ENCODE measurements around the gene CD82. TPM values are rescaled to one million over a fixed set of nuclear protein-coding genes. Genes with fewer than 3 reads are reported as not detected.

Gene CD82
- total RNA-seq, 1 experiment from 2014 or later: 26.1 TPM

GRCh38 chr11:44624761-44625221, 59.3 kb downstream of the CD82 start:
- ChIA-PET CTCF (no interaction called here), POLR2A (no interaction called here)
- Histone ChIP-seq H3K36me3 (ENCODE audit: control insufficient read depth, insufficient read depth, low read length) (no peaks in the 10 kb centered on the region), H3K27ac (ENCODE audit: low read length) (no peak overlapping the region), H3K4me3 (ENCODE audit: low read depth in 2 of 2, low read length in 2 of 2) (no peak overlapping the region), H3K27me3 (ENCODE audit: control insufficient read depth, insufficient read depth, low read length) (peaks cover 1% of the 10 kb centered on the region), H3K9me3 (ENCODE audit: control insufficient read depth, insufficient read depth, low read depth, low read length) (no peaks in the 10 kb centered on the region), H3K4me1 (ENCODE audit: control insufficient read depth, insufficient read depth, low read length) (no peaks in the 10 kb centered on the region)
- TF ChIP-seq REST (IDR thresholded peaks at IDR 0.05; ENCODE audit: insufficient read depth in 1 of 2, low read depth in 2 of 2, low read length in 1 of 2) (no peak), TCF7L2 (IDR thresholded peaks at IDR 0.05; ENCODE audit: low read depth, low read length) (no peak), SIN3A (IDR thresholded peaks at IDR 0.05; ENCODE audit: borderline replicate concordance, insufficient read depth, low read depth, low read length) (no peak)
- intact Hi-C loops (cut with micrococcal nuclease; ENCODE audit: unreplicated experiment) (no loop called here), in situ Hi-C loops (cut with HindIII; ENCODE audit: low pct_unique_long_range_greater_than_20kb, low sequenced_read_pairs) (no loop called here)
- BruUV-seq (replicated peaks): no TSS peak
- no peak for DNase-seq (ENCODE audit: low read depth, low spot score)
- ATAC-seq: no peak

- H3K4me3 ChIP-seq (ENCODE audit: low read depth in 2 of 2, low read length in 2 of 2): no peak overlapping the region
- no peaks in the 10 kb centered on the region for H3K36me3 ChIP-seq (ENCODE audit: control insufficient read depth, insufficient read depth, low read length)
- peaks cover 3% of the 10 kb centered on the region for H3K27me3 ChIP-seq (ENCODE audit: control insufficient read depth, insufficient read depth, low read length)
- ATAC-seq (no peak), DNase-seq (ENCODE audit: low read depth, low spot score) (no peak)
- in situ Hi-C loops (cut with HindIII; ENCODE audit: low pct_unique_long_range_greater_than_20kb, low sequenced_read_pairs) (no loop called here), intact Hi-C loops (cut with micrococcal nuclease; ENCODE audit: unreplicated experiment) (no loop called here)
- BruUV-seq (replicated peaks): no TSS peak
- H3K4me1 ChIP-seq (ENCODE audit: control insufficient read depth, insufficient read depth, low read length): no peaks in the 10 kb centered on the region
- CTCF ChIA-PET: no interaction called here
- no peak overlapping the region for H3K27ac ChIP-seq (ENCODE audit: low read length)
- POLR2A ChIA-PET: no interaction called here
- TF ChIP-seq POLR2AphosphoS5 (IDR thresholded peaks at IDR 0.05; ENCODE audit: low read depth, low read length) (no peak), SIN3A (IDR thresholded peaks at IDR 0.05; ENCODE audit: borderline replicate concordance, insufficient read depth, low read depth, low read length) (no peak), CTCF (IDR thresholded peaks at IDR 0.05) (no peak), REST (IDR thresholded peaks at IDR 0.05; ENCODE audit: insufficient read depth in 1 of 2, low read depth in 2 of 2, low read length in 1 of 2) (no peak), TCF7L2 (IDR thresholded peaks at IDR 0.05; ENCODE audit: low read depth, low read length) (no peak)
- no peaks in the 10 kb centered on the region for H3K9me3 ChIP-seq (ENCODE audit: control insufficient read depth, insufficient read depth, low read depth, low read length)
Observed at GRCh38 chr11:44625759-44626523, 60.5 kb downstream of the CD82 start.
